HFFc6 (cell line): Measurements from ENCODE around the gene LCLAT1. TPM values are rescaled to one million over a fixed set of nuclear protein-coding genes. Genes with fewer than 3 reads are reported as not detected.

Experiments used
- DNase-seq: peaks from one replicate; pipeline ENCODE4 v3.0.0-alpha.2; 2018
- H3K27ac Mint-ChIP-seq: 2 replicates; pipeline ENCODE4 v1.8.0; 2020; ENCODE audit warnings: mild to moderate bottlenecking, mixed read lengths
- H3K27me3 Mint-ChIP-seq: 2 replicates; pipeline ENCODE4 v1.8.0; 2021; ENCODE audit warnings: mild to moderate bottlenecking, moderate library complexity, mixed read lengths; ENCODE audit not compliant: insufficient read depth
- H3K36me3 Mint-ChIP-seq: 2 replicates; pipeline ENCODE4 v1.8.0; 2021; ENCODE audit warnings: low read depth, mixed read lengths
- H3K4me1 Mint-ChIP-seq: 2 replicates; pipeline ENCODE4 v1.8.0; 2020; ENCODE audit warnings: low read depth, mixed read lengths
- H3K4me3 Mint-ChIP-seq: 2 replicates; pipeline ENCODE4 v1.8.0; 2020; ENCODE audit warnings: mild to moderate bottlenecking, moderate library complexity, mixed read lengths
- H3K9me3 Mint-ChIP-seq: 2 replicates; pipeline ENCODE4 v1.8.0; 2020; ENCODE audit warnings: mild to moderate bottlenecking, mixed read lengths
- total RNA-seq, 6 experiments: library from RNA; stranded (reverse); fragmentation: NEBNext Ultra II Directional; extraction: Animal tissue kit (Norgen Biotek cat#: 25700); gene quantifications; 2 replicates in 1 of 6; 3 replicates in 5 of 6; pipeline ENCODE4 v1.2.3, GENCODE V29; 2021
- TF ChIP-seq, protein P1 (sequence below): fragments of 200-600 bp; sonication (generic); IDR thresholded peaks from 2 replicates; pipeline ENCODE4 v1.5.0; 2021; ENCODE audit warnings: antibody characterized with exemption, mild to moderate bottlenecking

Gene LCLAT1
- total RNA-seq, 6 experiments from 2014 or later, result 21.0 to 27.0 (median 23.0) TPM

DNA sequence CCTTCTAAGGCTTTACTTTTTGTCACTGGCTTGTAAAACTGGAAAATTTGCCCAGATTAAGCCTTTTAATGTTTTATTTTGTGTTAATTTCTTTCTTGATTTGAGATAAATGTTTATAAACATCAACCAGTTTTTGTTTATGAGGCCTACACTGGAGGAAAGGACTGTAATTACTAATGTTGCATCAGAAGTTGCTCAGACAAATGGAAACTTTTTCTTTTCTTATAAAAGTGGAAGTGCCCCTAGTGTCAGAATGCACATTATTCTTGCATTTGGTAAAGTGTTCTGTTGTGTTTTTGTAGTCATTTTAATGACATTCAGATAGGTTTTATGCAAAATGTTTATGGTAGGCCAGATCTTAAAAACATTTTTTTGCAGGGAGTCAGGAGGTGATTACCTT is 25.3 kb downstream of the LCLAT1 start:
- no peaks in the 10 kb centered on the region for H3K27me3 Mint-ChIP-seq
- peaks cover 23% of the 10 kb centered on the region for H3K4me1 Mint-ChIP-seq
- no peak for DNase-seq
- H3K36me3 Mint-ChIP-seq, result peaks cover 22% of the 10 kb centered on the region
- no peak overlapping the region for H3K27ac Mint-ChIP-seq
- no peak overlapping the region for H3K4me3 Mint-ChIP-seq
- peaks cover 11% of the 10 kb centered on the region for H3K9me3 Mint-ChIP-seq
- TF ChIP-seq, protein P1, sequence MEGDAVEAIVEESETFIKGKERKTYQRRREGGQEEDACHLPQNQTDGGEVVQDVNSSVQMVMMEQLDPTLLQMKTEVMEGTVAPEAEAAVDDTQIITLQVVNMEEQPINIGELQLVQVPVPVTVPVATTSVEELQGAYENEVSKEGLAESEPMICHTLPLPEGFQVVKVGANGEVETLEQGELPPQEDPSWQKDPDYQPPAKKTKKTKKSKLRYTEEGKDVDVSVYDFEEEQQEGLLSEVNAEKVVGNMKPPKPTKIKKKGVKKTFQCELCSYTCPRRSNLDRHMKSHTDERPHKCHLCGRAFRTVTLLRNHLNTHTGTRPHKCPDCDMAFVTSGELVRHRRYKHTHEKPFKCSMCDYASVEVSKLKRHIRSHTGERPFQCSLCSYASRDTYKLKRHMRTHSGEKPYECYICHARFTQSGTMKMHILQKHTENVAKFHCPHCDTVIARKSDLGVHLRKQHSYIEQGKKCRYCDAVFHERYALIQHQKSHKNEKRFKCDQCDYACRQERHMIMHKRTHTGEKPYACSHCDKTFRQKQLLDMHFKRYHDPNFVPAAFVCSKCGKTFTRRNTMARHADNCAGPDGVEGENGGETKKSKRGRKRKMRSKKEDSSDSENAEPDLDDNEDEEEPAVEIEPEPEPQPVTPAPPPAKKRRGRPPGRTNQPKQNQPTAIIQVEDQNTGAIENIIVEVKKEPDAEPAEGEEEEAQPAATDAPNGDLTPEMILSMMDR, result peak; percentile 24; the same call in 1 of the 2 replicates

DNA sequence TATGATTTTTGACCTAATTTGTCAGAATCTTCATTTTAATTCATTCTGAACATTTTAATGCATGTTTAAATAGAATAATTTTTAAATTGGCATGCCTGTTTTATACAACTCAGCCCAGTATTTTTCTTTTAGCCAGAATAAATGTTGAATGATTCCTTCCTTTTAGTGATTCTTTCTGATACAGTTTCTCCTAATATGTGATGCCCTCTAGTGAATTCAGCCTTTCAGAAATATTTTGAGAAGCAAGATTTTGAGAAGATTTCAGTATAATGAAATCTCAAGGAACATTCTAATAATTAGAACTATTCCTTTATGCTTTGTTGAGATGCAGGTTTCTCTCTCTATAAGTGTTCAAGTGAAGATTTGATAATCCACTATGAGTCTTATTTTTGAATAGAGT is 28.5 kb downstream of the LCLAT1 start:
- no peak for DNase-seq
- Mint-ChIP-seq H3K4me3 (no peak overlapping the region), H3K27me3 (no peaks in the 10 kb centered on the region), H3K4me1 (peaks cover 15% of the 10 kb centered on the region), H3K27ac (no peak overlapping the region), H3K9me3 (no peaks in the 10 kb centered on the region), H3K36me3 (no peaks in the 10 kb centered on the region)
- TF ChIP-seq, protein P1, result peak; percentile 47

DNA sequence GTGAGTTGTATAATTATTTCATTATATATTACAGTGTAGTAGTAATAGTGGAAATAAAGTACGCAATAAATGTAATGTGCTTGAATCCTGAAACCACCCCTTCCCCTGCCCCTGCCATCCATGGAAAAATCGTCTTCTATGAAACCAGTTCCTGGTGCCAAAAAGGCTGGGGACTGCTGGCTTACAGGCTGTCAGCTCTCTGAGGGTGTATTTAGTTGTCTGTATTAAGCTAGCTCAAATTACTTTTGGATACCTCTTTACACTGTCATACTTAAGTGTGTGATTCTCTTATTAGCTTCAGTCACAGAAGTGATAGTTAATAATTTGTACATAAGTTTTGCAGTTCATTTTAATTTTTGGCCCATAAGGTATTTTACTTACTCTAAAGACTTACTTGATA is 29.6 kb downstream of the LCLAT1 start:
- DNase-seq, result no peak
- Mint-ChIP-seq H3K4me1 (peaks cover 11% of the 10 kb centered on the region), H3K27me3 (no peaks in the 10 kb centered on the region; the same call in 1 of the 2 replicates), H3K4me3 (no peak overlapping the region), H3K27ac (no peak overlapping the region), H3K36me3 (no peaks in the 10 kb centered on the region), H3K9me3 (no peaks in the 10 kb centered on the region)
- TF ChIP-seq, protein P1, result no peak

DNA sequence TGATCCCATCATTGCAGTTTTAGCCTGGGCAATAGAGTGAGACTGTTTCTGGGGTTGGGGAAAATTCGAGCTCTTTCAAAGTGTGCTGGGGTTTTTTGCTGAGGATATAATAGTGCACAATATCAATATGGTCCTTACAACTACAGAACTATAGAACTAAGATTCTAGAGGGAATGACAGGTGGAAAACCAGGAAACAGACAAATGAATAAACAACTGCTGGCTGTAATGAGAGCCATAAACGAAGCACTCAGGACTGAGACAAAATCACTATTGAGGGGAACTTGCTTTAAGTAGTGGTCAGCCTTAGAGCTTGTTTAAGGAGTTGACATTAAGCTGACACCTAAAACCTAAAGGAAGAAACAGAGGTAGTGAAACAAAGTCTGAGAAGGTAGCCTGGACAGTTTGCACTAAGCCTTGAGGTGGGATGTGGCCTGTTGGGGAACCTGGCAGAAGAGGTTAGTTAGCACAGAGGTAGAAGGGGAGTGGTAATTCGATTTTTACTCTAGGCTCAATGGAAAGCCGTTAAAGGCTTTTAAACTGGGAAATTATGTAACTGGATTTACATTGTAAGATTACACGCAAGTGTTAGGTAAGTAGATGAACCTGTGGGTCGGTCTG is 33.8 kb downstream of the LCLAT1 start:
- DNase-seq, result no peak
- no peaks in the 10 kb centered on the region for H3K9me3 Mint-ChIP-seq
- H3K27me3 Mint-ChIP-seq, result no peaks in the 10 kb centered on the region; the same call in 1 of the 2 replicates
- no peaks in the 10 kb centered on the region for H3K4me1 Mint-ChIP-seq
- no peaks in the 10 kb centered on the region for H3K36me3 Mint-ChIP-seq
- no peak overlapping the region for H3K4me3 Mint-ChIP-seq
- TF ChIP-seq, protein P1, result no peak
- H3K27ac Mint-ChIP-seq, result no peak overlapping the region

DNA sequence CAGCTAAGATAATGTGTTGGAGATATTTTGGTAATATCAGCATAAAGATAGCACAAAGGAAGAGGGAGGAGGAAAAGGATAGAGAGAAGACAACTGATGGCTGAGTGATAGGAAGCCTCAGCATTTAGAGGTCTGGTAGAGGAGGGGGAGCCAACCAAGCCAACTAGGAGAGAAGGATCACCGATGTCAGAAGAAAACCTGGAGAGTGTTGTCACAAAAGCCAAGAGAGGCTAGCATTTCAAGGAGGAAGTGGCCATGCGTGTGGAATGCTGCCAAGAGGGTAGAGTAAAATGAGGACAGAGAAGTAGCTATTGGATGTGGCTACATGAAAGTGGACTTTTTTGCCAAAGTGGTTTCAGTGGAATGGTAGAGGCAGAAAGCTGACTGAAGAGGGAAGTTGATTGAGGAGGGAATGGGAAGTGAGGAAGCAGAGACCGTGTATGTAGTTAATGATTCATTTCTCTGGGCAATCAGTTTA is 34.3 kb downstream of the LCLAT1 start:
- H3K27ac Mint-ChIP-seq, result no peak overlapping the region
- H3K9me3 Mint-ChIP-seq, result no peaks in the 10 kb centered on the region
- no peaks in the 10 kb centered on the region for H3K4me1 Mint-ChIP-seq
- H3K4me3 Mint-ChIP-seq, result no peak overlapping the region
- no peaks in the 10 kb centered on the region for H3K36me3 Mint-ChIP-seq
- no peaks in the 10 kb centered on the region; the same call in 1 of the 2 replicates for H3K27me3 Mint-ChIP-seq
- no peak for DNase-seq
- TF ChIP-seq, protein P1, result no peak
